ENCODE data around the gene TRIM29. TPM values are rescaled to one million over a fixed set of nuclear protein-coding genes. Genes with fewer than 3 reads are reported as not detected.

Gene TRIM29
- total and polyA plus RNA-seq, 9 of the 15 experiments (the other 6 are each of a cell fraction or from before 2014, with no cell fraction given): 0.08 to 1.4 (median 0.42) TPM; not detected in 2

DNA sequence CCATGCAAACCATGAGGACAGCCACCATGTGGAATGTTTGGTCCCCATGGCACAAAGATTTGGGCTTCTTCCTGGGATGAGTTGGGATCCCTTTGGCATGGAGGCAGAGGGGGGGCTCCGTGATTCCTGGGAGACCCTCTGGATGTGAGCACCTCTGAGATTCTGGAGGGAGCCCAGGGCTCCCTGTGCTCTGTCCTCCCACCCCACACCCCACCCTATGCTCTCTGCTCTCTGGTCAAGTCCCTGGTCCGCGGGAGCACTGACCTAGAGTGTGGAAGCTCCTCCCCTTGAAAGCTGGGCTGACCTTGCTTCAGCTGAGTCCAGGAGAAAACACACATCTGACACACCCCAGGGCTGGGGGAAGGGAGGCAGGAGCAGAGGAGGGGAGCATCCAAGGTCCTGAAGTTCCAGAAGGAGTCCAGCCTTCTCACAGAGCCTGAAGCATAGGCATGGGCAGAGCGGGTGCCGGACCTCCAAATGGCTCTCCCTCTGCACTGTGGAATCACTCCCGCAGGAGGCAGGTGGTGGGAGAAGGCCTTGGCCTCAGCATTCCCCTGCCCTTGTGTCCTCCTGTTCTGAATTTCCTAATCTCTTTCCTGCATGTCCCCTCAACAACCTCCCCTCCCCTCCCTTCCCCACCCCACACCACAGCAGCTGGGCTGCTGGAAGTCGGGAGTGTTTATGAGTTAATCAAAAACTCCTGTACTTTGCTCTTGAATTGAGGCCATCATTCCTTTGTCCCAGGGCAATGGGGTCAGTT lies 47.2 kb upstream of the TRIM29 start (continued):
- TF ChIP-seq RBBP5 (IDR thresholded peaks at IDR 0.05; ENCODE audit: borderline replicate concordance, insufficient read depth, low read length, poor library complexity, severe bottlenecking): no peak

DNA sequence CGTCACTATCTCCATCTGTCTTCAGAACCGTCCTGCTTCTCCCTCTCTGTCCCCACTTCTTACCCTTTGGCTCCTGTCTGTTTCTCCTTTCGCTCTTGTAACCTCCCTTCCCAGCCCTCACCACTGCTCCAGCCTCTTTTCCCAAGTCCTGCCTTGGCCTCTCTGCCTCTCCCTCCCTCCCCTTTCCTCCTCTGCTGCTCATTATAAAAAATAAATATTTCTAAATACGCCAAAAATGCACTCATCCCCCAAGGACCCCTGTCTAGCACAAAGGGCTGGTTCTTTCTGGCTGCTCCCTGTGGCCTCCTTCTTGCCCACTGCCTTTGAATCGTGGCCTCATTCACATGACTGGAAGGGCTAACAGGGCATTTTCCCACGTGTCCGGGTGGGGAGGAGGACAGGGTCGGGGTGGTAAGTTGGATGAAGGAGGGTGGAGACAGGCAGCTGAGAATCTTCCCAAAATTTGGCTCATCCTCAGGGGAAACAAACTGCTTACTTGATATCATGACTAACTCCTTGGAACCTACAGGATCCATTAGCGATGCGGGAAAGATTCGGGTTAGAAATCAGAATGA lies 46.5 kb upstream of the TRIM29 start:
- WGBS (ENCODE audit: insufficient coverage, low coverage, missing lambda C conversion rate): 0% methylated on average over 11 of the region's 11 CpGs
- no peak for ATAC-seq
- Histone ChIP-seq H3K9ac (ENCODE audit: insufficient read depth in 1 of 2, low read depth in 2 of 2, low read length in 2 of 2) (no peak overlapping the region), H2AFZ (ENCODE audit: low read depth, low read length) (no peak overlapping the region), H3K4me2 (ENCODE audit: insufficient read depth, low read length) (no peak overlapping the region), H3K27me3 (ENCODE audit: control insufficient read depth in 2 of 2, insufficient read depth in 2 of 2, low read length in 2 of 2) (peaks cover 23 to 88% of the 10 kb centered on the region in 2 experiments), H3K79me2 (ENCODE audit: control insufficient read depth, insufficient read depth, low read length) (no peaks in the 10 kb centered on the region), H3K9me1 (ENCODE audit: control insufficient read depth, insufficient read depth, low read length) (no peaks in the 10 kb centered on the region), H3K4me3 (no peak overlapping the region), H3K36me3 (ENCODE audit: control insufficient read depth, insufficient read depth, low read length) (no peaks in the 10 kb centered on the region), H4K20me1 (replicated peaks; ENCODE audit: control insufficient read depth, insufficient read depth, low read length) (peaks cover 9% of the 10 kb centered on the region; the same call in 1 of the 2 replicates), H3K9me3 (replicated peaks; ENCODE audit: control insufficient read depth, insufficient read depth, low read depth, low read length) (no peaks in the 10 kb centered on the region), H3K4me1 (replicated peaks in 1 of 2; ENCODE audit: control insufficient read depth in 2 of 2, insufficient read depth in 2 of 2, low read length in 2 of 2) (no peaks in the 10 kb centered on the region; a peak in 1 of 5 replicates), H3K27ac (ENCODE audit: extremely low read depth, low read depth, low read length) (no peak overlapping the region)
- no peak for DNase-seq (ENCODE audit: extremely low read depth in 1 of 4, low spot score in 3 of 4)
- ChIA-PET CTCF (ENCODE audit: low intra/inter-chr PET ratio) (no interaction called here), POLR2A (interaction anchor here (0.6 kb wide), 1 partner anchor 168 kb away, joined by 5 read pairs; no protein-coding TSS in a partner anchor)
- BruUV-seq (replicated peaks): no TSS peak
- intact Hi-C loops (cut with micrococcal nuclease) (no loop called here), in situ Hi-C loops (cut with MboI) (no loop called here)
- no peak for FAIRE-seq
- TF ChIP-seq ZNF232 (CRISPR knock-in tag; IDR thresholded peaks at IDR 0.05) (no peak), PML (IDR thresholded peaks at IDR 0.05; ENCODE audit: low read length) (no peak), ZNF217 (CRISPR knock-in tag; IDR thresholded peaks at IDR 0.05) (no peak), ZNF134 (CRISPR knock-in tag; conservative IDR thresholded peaks at IDR 0.05) (no peak), MTA1 (IDR thresholded peaks at IDR 0.05; ENCODE audit: borderline replicate concordance) (no peak), TGIF2 (CRISPR knock-in tag; IDR thresholded peaks at IDR 0.05) (no peak), HIVEP1 (CRISPR knock-in tag; IDR thresholded peaks at IDR 0.05) (no peak), ZNF551 (CRISPR knock-in tag; IDR thresholded peaks at IDR 0.05) (no peak), ZNF121 (CRISPR knock-in tag; conservative IDR thresholded peaks at IDR 0.05) (no peak), FOSL1 (tag; conservative IDR thresholded peaks at IDR 0.05) (no peak)
- TF ChIP-seq, protein P1, sequence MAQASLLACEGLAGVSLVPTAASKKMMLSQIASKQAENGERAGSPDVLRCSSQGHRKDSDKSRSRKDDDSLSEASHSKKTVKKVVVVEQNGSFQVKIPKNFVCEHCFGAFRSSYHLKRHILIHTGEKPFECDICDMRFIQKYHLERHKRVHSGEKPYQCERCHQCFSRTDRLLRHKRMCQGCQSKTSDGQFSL (CRISPR knock-in tag; IDR thresholded peaks at IDR 0.05): no peak
- TF ChIP-seq, protein P1 (tag; IDR thresholded peaks at IDR 0.05): no peak
- TF ChIP-seq, protein P2, sequence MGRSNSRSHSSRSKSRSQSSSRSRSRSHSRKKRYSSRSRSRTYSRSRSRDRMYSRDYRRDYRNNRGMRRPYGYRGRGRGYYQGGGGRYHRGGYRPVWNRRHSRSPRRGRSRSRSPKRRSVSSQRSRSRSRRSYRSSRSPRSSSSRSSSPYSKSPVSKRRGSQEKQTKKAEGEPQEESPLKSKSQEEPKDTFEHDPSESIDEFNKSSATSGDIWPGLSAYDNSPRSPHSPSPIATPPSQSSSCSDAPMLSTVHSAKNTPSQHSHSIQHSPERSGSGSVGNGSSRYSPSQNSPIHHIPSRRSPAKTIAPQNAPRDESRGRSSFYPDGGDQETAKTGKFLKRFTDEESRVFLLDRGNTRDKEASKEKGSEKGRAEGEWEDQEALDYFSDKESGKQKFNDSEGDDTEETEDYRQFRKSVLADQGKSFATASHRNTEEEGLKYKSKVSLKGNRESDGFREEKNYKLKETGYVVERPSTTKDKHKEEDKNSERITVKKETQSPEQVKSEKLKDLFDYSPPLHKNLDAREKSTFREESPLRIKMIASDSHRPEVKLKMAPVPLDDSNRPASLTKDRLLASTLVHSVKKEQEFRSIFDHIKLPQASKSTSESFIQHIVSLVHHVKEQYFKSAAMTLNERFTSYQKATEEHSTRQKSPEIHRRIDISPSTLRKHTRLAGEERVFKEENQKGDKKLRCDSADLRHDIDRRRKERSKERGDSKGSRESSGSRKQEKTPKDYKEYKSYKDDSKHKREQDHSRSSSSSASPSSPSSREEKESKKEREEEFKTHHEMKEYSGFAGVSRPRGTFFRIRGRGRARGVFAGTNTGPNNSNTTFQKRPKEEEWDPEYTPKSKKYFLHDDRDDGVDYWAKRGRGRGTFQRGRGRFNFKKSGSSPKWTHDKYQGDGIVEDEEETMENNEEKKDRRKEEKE (IDR thresholded peaks at IDR 0.05; ENCODE audit: borderline replicate concordance in 1 of 2, control insufficient read depth in 1 of 2, low read depth in 2 of 2, low read length in 1 of 2): no peak
- TF ChIP-seq, protein P3, sequence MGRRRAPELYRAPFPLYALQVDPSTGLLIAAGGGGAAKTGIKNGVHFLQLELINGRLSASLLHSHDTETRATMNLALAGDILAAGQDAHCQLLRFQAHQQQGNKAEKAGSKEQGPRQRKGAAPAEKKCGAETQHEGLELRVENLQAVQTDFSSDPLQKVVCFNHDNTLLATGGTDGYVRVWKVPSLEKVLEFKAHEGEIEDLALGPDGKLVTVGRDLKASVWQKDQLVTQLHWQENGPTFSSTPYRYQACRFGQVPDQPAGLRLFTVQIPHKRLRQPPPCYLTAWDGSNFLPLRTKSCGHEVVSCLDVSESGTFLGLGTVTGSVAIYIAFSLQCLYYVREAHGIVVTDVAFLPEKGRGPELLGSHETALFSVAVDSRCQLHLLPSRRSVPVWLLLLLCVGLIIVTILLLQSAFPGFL (CRISPR knock-in tag; IDR thresholded peaks at IDR 0.05): no peak
